ENCODE data around the gene GDE1. TPM values are rescaled to one million over a fixed set of nuclear protein-coding genes. Genes with fewer than 3 reads are reported as not detected.

Gene GDE1
- total RNA-seq, 1 donor, result 53.1 TPM

- Histone ChIP-seq H3K9me3 (ENCODE audit: low read depth, low read length) (no peaks in the 10 kb centered on the region), H3K4me3 (ENCODE audit: low read length) (no peak overlapping the region), H3K4me1 (ENCODE audit: insufficient read depth, low read length) (no peaks in the 10 kb centered on the region), H3K27me3 (ENCODE audit: insufficient read depth, low read length) (no peaks in the 10 kb centered on the region)
These were observed 37.8 kb downstream of the GDE1 start for GRCh38 chr16:19484096-19484495.

DNA sequence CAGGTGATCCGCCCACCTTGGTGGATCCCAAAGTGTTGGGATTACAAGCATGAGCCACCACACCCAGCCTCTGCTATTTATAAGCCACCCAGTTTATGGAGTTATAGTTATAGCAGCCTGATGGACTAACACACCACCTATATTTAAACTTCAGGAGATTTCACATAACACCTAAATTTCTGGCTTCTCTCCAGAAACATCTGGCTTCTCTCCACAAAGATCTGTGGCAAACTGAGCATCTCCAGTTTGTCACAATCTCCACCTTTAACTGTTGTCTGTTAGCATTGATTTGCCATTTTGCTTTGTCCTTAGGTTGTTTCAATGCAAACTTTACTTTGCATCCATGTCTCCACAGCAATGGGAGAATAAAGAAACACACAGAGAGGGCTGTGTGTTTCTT, 39.6 kb downstream of the GDE1 start:
- H3K4me3 ChIP-seq (ENCODE audit: low read length), result no peak overlapping the region
- H3K27me3 ChIP-seq (ENCODE audit: insufficient read depth, low read length), result no peaks in the 10 kb centered on the region

DNA sequence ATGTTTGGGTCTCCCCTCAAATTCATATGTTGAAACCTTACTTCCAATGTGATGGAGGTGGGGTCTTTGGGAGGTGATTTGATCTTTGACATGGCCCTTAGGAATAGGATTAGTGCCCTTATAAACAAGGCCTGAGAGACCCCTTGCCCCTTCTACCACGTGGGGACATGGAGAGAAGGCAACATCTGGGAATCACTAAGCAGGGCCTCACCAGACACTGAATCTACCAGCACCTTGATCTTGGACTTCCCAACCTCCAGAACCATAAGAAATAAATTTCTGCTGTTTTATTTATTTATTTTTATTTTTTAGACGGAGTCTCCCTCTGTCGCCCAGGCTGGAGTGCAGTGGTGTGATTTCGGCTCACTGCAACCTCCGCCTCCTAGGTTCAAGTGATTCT, 40.1 kb downstream of the GDE1 start:
- no peaks in the 10 kb centered on the region for H3K9me3 ChIP-seq (ENCODE audit: low read depth, low read length)
- H3K27me3 ChIP-seq (ENCODE audit: insufficient read depth, low read length), result no peaks in the 10 kb centered on the region
- no peak overlapping the region for H3K4me3 ChIP-seq (ENCODE audit: low read length)
- H3K4me1 ChIP-seq (ENCODE audit: insufficient read depth, low read length), result no peaks in the 10 kb centered on the region

More for the DNA sequence above, 39.6 kb downstream of the GDE1 start:
- no peaks in the 10 kb centered on the region for H3K4me1 ChIP-seq (ENCODE audit: insufficient read depth, low read length)
- H3K9me3 ChIP-seq (ENCODE audit: low read depth, low read length), result no peaks in the 10 kb centered on the region

DNA sequence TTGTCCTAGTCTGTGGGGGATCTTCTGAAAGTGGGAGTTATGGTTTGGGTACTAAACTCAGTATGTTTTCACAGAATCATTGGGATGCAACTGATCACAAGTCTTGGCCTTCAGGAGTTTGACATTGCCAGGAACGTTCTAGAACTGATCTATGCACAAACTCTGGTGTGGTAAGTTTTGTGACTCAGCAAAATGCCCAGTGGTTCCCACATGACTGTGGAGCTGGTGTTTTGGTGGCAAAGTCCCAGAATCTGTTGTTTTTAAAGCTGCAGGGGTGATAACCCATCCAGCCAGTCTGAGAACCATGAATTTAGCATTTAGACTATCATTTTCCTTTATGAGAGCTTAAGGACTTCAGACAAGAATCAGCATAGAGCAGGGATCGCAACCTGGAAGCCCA, 40.6 kb downstream of the GDE1 start:
- Histone ChIP-seq H3K4me3 (ENCODE audit: low read length) (no peak overlapping the region), H3K27me3 (ENCODE audit: insufficient read depth, low read length) (no peaks in the 10 kb centered on the region), H3K9me3 (ENCODE audit: low read depth, low read length) (no peaks in the 10 kb centered on the region), H3K4me1 (ENCODE audit: insufficient read depth, low read length) (no peaks in the 10 kb centered on the region)

DNA sequence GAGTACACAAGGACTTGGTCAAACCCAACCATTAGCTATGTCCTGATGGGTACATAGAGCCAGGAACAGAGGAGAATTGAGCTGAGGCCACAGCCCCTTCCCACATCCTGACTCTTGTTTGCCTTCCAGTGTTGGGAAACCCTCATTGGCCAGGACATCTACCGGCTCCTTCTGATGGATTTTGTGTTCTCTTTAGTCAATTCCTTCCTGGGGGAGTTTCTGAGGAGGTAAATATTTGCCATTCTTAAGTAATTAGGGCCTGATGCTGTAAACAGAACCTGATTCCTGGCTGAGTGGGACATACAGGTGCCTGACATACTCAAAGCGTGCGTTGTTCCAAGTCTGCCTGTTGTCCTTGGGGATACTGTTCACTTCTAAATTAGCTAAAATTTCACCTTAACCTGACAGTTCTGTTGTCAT, 42.6 kb downstream of the GDE1 start:
- no peak overlapping the region for H3K4me3 ChIP-seq (ENCODE audit: low read length)

GRCh38 chr16:19478505-19478904, 43.4 kb downstream of the GDE1 start:
- Histone ChIP-seq H3K4me3 (ENCODE audit: low read length) (no peak overlapping the region), H3K27me3 (ENCODE audit: insufficient read depth, low read length) (no peaks in the 10 kb centered on the region), H3K4me1 (ENCODE audit: insufficient read depth, low read length) (no peaks in the 10 kb centered on the region), H3K9me3 (ENCODE audit: low read depth, low read length) (no peaks in the 10 kb centered on the region)

More for the DNA sequence above, 42.6 kb downstream of the GDE1 start:
- H3K4me1 ChIP-seq (ENCODE audit: insufficient read depth, low read length), result no peaks in the 10 kb centered on the region
- no peaks in the 10 kb centered on the region for H3K9me3 ChIP-seq (ENCODE audit: low read depth, low read length)
- H3K27me3 ChIP-seq (ENCODE audit: insufficient read depth, low read length), result no peaks in the 10 kb centered on the region

GRCh38 chr16:19474617-19475016, 47.3 kb downstream of the GDE1 start:
- no peaks in the 10 kb centered on the region for H3K4me1 ChIP-seq (ENCODE audit: insufficient read depth, low read length)
- H3K9me3 ChIP-seq (ENCODE audit: low read depth, low read length), result no peaks in the 10 kb centered on the region
- no peak overlapping the region for H3K4me3 ChIP-seq (ENCODE audit: low read length)

GRCh38 chr16:19472482-19472881, 49.4 kb downstream of the GDE1 start:
- H3K27me3 ChIP-seq (ENCODE audit: insufficient read depth, low read length), result no peaks in the 10 kb centered on the region
- no peaks in the 10 kb centered on the region for H3K4me1 ChIP-seq (ENCODE audit: insufficient read depth, low read length)
- no peaks in the 10 kb centered on the region for H3K9me3 ChIP-seq (ENCODE audit: low read depth, low read length)
- no peak overlapping the region for H3K4me3 ChIP-seq (ENCODE audit: low read length)

More at GRCh38 chr16:19474617-19475016, 47.3 kb downstream of the GDE1 start:
- no peaks in the 10 kb centered on the region for H3K27me3 ChIP-seq (ENCODE audit: insufficient read depth, low read length)

DNA sequence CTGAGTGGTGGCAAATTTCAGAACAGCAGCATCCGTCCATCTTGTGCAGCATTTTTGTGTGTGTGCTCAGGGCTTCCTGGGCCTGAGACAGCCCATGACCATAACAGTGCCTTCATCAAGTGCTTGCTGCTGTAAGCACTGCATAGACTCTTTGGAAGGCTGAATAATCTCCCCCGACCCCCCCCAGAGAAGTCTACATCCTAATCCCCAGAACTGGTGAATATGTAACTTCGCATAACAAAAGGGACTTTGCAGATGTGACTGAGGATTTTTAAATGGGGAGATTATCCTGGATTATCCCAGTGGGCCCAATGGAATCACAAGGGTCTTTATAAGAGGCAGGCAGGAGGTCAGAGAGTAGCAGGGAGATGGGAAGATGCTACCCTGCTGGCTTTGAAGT, 53.6 kb downstream of the GDE1 start:
- H3K4me1 ChIP-seq (ENCODE audit: insufficient read depth, low read length), result no peaks in the 10 kb centered on the region
- H3K4me3 ChIP-seq (ENCODE audit: low read length), result no peak overlapping the region
- no peaks in the 10 kb centered on the region for H3K9me3 ChIP-seq (ENCODE audit: low read depth, low read length)
- no peaks in the 10 kb centered on the region for H3K27me3 ChIP-seq (ENCODE audit: insufficient read depth, low read length)

- peaks cover 3% of the 10 kb centered on the region for H3K27me3 ChIP-seq (ENCODE audit: insufficient read depth, low read length)
- H3K4me1 ChIP-seq (ENCODE audit: insufficient read depth, low read length), result no peaks in the 10 kb centered on the region
- H3K4me3 ChIP-seq (ENCODE audit: low read length), result no peak overlapping the region
- H3K9me3 ChIP-seq (ENCODE audit: low read depth, low read length), result no peaks in the 10 kb centered on the region
These were observed 58.2 kb downstream of the GDE1 start for GRCh38 chr16:19463468-19464315.

- peaks cover 3% of the 10 kb centered on the region for H3K27me3 ChIP-seq (ENCODE audit: insufficient read depth, low read length)
- no peak overlapping the region for H3K4me3 ChIP-seq (ENCODE audit: low read length)
- H3K9me3 ChIP-seq (ENCODE audit: low read depth, low read length), result no peaks in the 10 kb centered on the region
- no peaks in the 10 kb centered on the region for H3K4me1 ChIP-seq (ENCODE audit: insufficient read depth, low read length)
These were observed 61.5 kb downstream of the GDE1 start for GRCh38 chr16:19460397-19460796.

- H3K4me1 ChIP-seq (ENCODE audit: insufficient read depth, low read length), result no peaks in the 10 kb centered on the region
These were observed 63.0 kb downstream of the GDE1 start for GRCh38 chr16:19458722-19459379.

More at GRCh38 chr16:19458722-19459379, 63.0 kb downstream of the GDE1 start:
- Histone ChIP-seq H3K9me3 (ENCODE audit: low read depth, low read length) (no peaks in the 10 kb centered on the region), H3K27me3 (ENCODE audit: insufficient read depth, low read length) (peaks cover 3% of the 10 kb centered on the region), H3K4me3 (ENCODE audit: low read length) (no peak overlapping the region)

Other genes with a start within 250 kb of the GDE1 start
- not detected for gene CLEC19A, start 236.4 kb downstream of the GDE1 start, total RNA-seq
- 0.10 TPM for gene TMC5, start 104.2 kb downstream of the GDE1 start, total RNA-seq
- gene CCP110, start 1.8 kb upstream of the GDE1 start, total RNA-seq, result 12.9 TPM
- 29.4 TPM for gene VPS35L, start 33.6 kb upstream of the GDE1 start, total RNA-seq
- 3.3 TPM for gene KNOP1, start 196.1 kb upstream of the GDE1 start, total RNA-seq
- 1.9 TPM for gene IQCK, start 196.2 kb upstream of the GDE1 start, total RNA-seq

All from mononuclear cell (primary cell).